ENCODE results near the gene ACP2.
A peak's percentile ranks its signal among the peaks of the same experiment; 100 is the strongest.

ACP2 gene

GRCh38 chr11:47278769-47279168 lies 30.2 kb upstream of the ACP2 start:
- H3K27me3 ChIP-seq (ENCODE audit: control insufficient read depth in 5 of 5, insufficient read depth in 4 of 5, low read length in 5 of 5) = no peaks in the 10 kb centered on the region
- H3K4me1 ChIP-seq (ENCODE audit: control insufficient read depth in 5 of 5, insufficient read depth in 5 of 5, low read length in 5 of 5) = no peaks in the 10 kb centered on the region
- H3K9ac ChIP-seq (ENCODE audit: low read length in 5 of 5) = no peak overlapping the region
- H3K4me3 ChIP-seq (ENCODE audit: low read depth in 1 of 5, low read length in 5 of 5) = no peak overlapping the region
- H3K27ac ChIP-seq (ENCODE audit: low read depth, low read length) = no peak overlapping the region
- H3K9me3 ChIP-seq (ENCODE audit: control insufficient read depth in 5 of 5, low read length in 5 of 5) = no peaks in the 10 kb centered on the region
- H3K36me3 ChIP-seq (ENCODE audit: control insufficient read depth in 5 of 5, insufficient read depth in 5 of 5, low read length in 5 of 5) = peaks cover 31 to 92% (median 78%) of the 10 kb centered on the region in 5 donors

DNA sequence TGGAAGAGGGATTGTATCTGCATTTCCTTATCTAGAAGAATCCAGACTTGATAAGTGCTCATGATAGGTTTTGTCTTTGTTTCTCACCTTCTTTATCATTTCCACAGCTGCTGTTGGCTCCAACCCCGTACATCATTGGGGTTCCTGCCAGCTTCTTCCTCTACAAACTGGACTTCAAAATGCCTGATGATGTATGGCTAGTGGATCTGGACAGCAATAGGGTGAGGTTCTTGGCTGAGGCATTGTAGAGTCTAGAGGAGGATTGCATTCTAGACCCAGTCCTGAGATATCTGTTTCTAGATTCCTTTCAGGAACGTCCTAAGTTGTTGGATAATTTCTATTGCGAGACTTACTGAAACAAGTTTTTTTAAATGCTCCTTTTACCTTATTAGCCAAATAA lies 29.4 kb upstream of the ACP2 start:
- H3K9me3 ChIP-seq (ENCODE audit: control insufficient read depth in 5 of 5, low read length in 5 of 5) = no peaks in the 10 kb centered on the region
- no peaks in the 10 kb centered on the region for H3K27me3 ChIP-seq (ENCODE audit: control insufficient read depth in 5 of 5, insufficient read depth in 4 of 5, low read length in 5 of 5)
- H3K4me1 ChIP-seq (ENCODE audit: control insufficient read depth in 5 of 5, insufficient read depth in 5 of 5, low read length in 5 of 5) = no peaks in the 10 kb centered on the region
- no peak overlapping the region for H3K9ac ChIP-seq (ENCODE audit: low read length in 5 of 5)
- no peak overlapping the region for H3K27ac ChIP-seq (ENCODE audit: low read depth, low read length)
- H3K36me3 ChIP-seq (ENCODE audit: control insufficient read depth in 5 of 5, insufficient read depth in 5 of 5, low read length in 5 of 5) = peaks cover 31 to 86% (median 78%) of the 10 kb centered on the region in 5 donors
- H3K4me3 ChIP-seq (ENCODE audit: low read depth in 1 of 5, low read length in 5 of 5) = no peak overlapping the region

GRCh38 chr11:47276923-47277322 lies 28.3 kb upstream of the ACP2 start:
- no peak overlapping the region for H3K4me3 ChIP-seq (ENCODE audit: low read depth in 1 of 5, low read length in 5 of 5)
- no peak overlapping the region for H3K9ac ChIP-seq (ENCODE audit: low read length in 5 of 5)
- H3K36me3 ChIP-seq (ENCODE audit: control insufficient read depth in 5 of 5, insufficient read depth in 5 of 5, low read length in 5 of 5) = peaks cover 31 to 77% (median 69%) of the 10 kb centered on the region in 5 donors
- H3K9me3 ChIP-seq (ENCODE audit: control insufficient read depth in 5 of 5, low read length in 5 of 5) = no peaks in the 10 kb centered on the region
- H3K27ac ChIP-seq (ENCODE audit: low read depth, low read length) = no peak overlapping the region
- peaks cover 0 to 5% (median 5%) of the 10 kb centered on the region in 5 donors for H3K4me1 ChIP-seq (ENCODE audit: control insufficient read depth in 5 of 5, insufficient read depth in 5 of 5, low read length in 5 of 5)
- H3K27me3 ChIP-seq (ENCODE audit: control insufficient read depth in 5 of 5, insufficient read depth in 4 of 5, low read length in 5 of 5) = no peaks in the 10 kb centered on the region

GRCh38 chr11:47274495-47275235 lies 26.1 kb upstream of the ACP2 start:
- Histone ChIP-seq H3K9ac (ENCODE audit: low read length in 5 of 5) (no peak overlapping the region), H3K4me3 (ENCODE audit: low read depth in 1 of 5, low read length in 5 of 5) (no peak overlapping the region), H3K27me3 (ENCODE audit: control insufficient read depth in 5 of 5, insufficient read depth in 4 of 5, low read length in 5 of 5) (no peaks in the 10 kb centered on the region), H3K9me3 (ENCODE audit: control insufficient read depth in 5 of 5, low read length in 5 of 5) (no peaks in the 10 kb centered on the region), H3K4me1 (ENCODE audit: control insufficient read depth in 5 of 5, insufficient read depth in 5 of 5, low read length in 5 of 5) (peaks cover 0 to 21% (median 20%) of the 10 kb centered on the region in 5 donors), H3K27ac (ENCODE audit: low read depth, low read length) (no peak overlapping the region), H3K36me3 (ENCODE audit: control insufficient read depth in 5 of 5, insufficient read depth in 5 of 5, low read length in 5 of 5) (peaks cover 25 to 55% (median 51%) of the 10 kb centered on the region in 5 donors)

- no peak overlapping the region for H3K4me3 ChIP-seq (ENCODE audit: low read depth in 1 of 5, low read length in 5 of 5)
- H3K9ac ChIP-seq (ENCODE audit: low read length in 5 of 5) = no peak overlapping the region
- H3K4me1 ChIP-seq (ENCODE audit: control insufficient read depth in 5 of 5, insufficient read depth in 5 of 5, low read length in 5 of 5) = peaks cover 2 to 38% (median 36%) of the 10 kb centered on the region in 5 donors
- H3K27me3 ChIP-seq (ENCODE audit: control insufficient read depth in 5 of 5, insufficient read depth in 4 of 5, low read length in 5 of 5) = no peaks in the 10 kb centered on the region
- H3K36me3 ChIP-seq (ENCODE audit: control insufficient read depth in 5 of 5, insufficient read depth in 5 of 5, low read length in 5 of 5) = peaks cover 11 to 44% (median 42%) of the 10 kb centered on the region in 5 donors
- H3K27ac ChIP-seq (ENCODE audit: low read depth, low read length) = no peak overlapping the region
- H3K9me3 ChIP-seq (ENCODE audit: control insufficient read depth in 5 of 5, low read length in 5 of 5) = no peaks in the 10 kb centered on the region
Observed at GRCh38 chr11:47272706-47273105, 24.1 kb upstream of the ACP2 start.

DNA sequence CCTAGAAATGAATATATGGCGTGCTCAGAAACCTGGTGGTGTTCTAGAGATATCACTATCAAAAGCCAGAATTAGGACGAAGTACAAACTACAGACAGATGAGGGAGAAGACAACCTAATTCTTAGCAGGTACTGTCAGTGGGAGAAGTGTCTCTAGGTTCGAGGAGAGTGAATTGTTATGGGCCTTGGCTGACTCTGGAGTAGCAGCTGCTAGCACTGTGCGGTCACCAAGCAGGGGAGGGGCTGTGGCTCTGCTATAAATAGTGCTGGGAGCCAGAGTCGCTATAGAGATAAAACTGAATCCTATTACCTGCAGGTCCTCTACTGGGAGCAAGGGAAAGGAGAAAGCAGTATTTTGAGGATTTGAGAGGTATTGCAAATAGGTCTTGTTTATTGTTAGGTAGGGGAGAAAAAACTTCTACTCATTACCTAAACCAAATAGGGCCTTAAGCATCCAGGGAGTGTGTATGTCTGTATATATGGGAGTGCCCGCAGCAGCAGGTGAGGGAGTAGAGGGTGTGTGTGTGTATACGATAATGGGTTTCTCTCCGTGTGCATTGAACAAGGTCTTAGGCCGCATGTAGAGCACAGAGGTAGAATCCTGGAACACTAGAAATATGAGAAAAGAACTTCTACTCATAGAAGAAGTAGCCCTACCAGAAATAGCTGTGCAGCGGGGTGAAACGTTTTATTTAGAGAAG lies 23.5 kb upstream of the ACP2 start:
- peaks cover 11 to 40% (median 36%) of the 10 kb centered on the region in 5 donors for H3K36me3 ChIP-seq (ENCODE audit: control insufficient read depth in 5 of 5, insufficient read depth in 5 of 5, low read length in 5 of 5)
- H3K4me3 ChIP-seq (ENCODE audit: low read depth in 1 of 5, low read length in 5 of 5) = no peak overlapping the region
- H3K4me1 ChIP-seq (ENCODE audit: control insufficient read depth in 5 of 5, insufficient read depth in 5 of 5, low read length in 5 of 5) = peaks cover 2 to 39% (median 37%) of the 10 kb centered on the region in 5 donors
- no peaks in the 10 kb centered on the region for H3K27me3 ChIP-seq (ENCODE audit: control insufficient read depth in 5 of 5, insufficient read depth in 4 of 5, low read length in 5 of 5)
- H3K9ac ChIP-seq (ENCODE audit: low read length in 5 of 5) = peak overlapping the region in 1 of 5 donors; percentile 72
- H3K27ac ChIP-seq (ENCODE audit: low read depth, low read length) = no peak overlapping the region
- no peaks in the 10 kb centered on the region for H3K9me3 ChIP-seq (ENCODE audit: control insufficient read depth in 5 of 5, low read length in 5 of 5)

GRCh38 chr11:47271328-47271727 lies 22.7 kb upstream of the ACP2 start:
- Histone ChIP-seq H3K4me1 (ENCODE audit: control insufficient read depth in 5 of 5, insufficient read depth in 5 of 5, low read length in 5 of 5) (peaks cover 2 to 39% (median 37%) of the 10 kb centered on the region in 5 donors), H3K9me3 (ENCODE audit: control insufficient read depth in 5 of 5, low read length in 5 of 5) (no peaks in the 10 kb centered on the region), H3K27ac (ENCODE audit: low read depth, low read length) (no peak overlapping the region), H3K27me3 (ENCODE audit: control insufficient read depth in 5 of 5, insufficient read depth in 4 of 5, low read length in 5 of 5) (no peaks in the 10 kb centered on the region), H3K4me3 (ENCODE audit: low read depth in 1 of 5, low read length in 5 of 5) (peak overlapping the region in 3 of 5 donors; percentile 48 to 79 (median 77)), H3K9ac (ENCODE audit: low read length in 5 of 5) (peak overlapping the region in 2 of 5 donors; percentile 64 to 72), H3K36me3 (ENCODE audit: control insufficient read depth in 5 of 5, insufficient read depth in 5 of 5, low read length in 5 of 5) (peaks cover 7 to 36% (median 29%) of the 10 kb centered on the region in 5 donors)

DNA sequence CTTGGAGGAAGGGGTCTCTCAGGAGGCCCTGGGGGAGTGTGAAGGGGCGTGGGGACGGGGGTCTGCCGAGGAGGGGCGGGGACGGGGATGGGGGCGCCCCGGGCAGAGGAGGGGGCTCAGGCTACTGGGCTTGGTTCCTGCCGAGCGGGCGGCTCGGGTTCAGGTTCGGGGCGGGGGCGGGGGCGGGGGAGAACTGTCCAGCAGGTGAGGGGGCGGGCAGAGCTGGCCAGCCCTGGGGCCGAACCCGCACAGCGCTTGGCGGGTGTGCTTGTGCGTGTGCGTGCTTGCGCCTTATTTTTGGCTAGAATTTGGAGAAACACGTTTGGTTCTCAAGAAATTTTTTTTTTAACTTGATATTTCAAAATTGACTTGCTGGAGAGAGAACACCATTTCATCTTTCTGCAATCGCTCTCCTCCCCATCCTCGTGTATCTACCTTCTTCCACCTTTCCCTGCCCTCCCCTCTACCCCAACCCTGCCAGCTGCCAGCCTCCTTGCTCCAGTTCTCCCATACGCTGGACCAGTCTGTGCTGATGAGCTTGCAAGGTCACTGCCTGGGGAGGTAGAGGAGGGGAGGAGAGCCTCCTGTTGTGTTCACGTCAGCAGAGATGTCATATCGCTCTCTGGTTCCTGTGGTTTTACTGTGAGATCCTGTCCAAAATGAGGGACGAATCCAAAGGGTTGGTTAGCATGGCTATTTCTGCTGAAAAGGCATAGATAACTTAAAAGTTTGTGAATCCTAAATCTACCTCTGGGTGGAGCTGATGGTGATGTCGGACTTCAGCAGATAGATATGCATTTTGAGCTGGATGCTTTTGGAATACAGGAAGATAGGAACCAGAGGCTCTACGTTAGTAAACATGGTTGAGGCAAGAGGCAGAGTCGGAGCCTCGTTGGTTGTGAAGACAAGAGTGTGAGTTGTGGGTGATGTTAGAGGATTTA lies 22.0 kb upstream of the ACP2 start:
- peaks cover 2 to 34% (median 24%) of the 10 kb centered on the region in 5 donors for H3K36me3 ChIP-seq (ENCODE audit: control insufficient read depth in 5 of 5, insufficient read depth in 5 of 5, low read length in 5 of 5)

GRCh38 chr11:47269829-47270305 lies 21.3 kb upstream of the ACP2 start, which contains the start of gene MADD:
TSS of gene MADD (plus strand) at chr11:47270133.
- Histone ChIP-seq H3K36me3 (ENCODE audit: control insufficient read depth in 5 of 5, insufficient read depth in 5 of 5, low read length in 5 of 5) (peaks cover 0 to 27% (median 19%) of the 10 kb centered on the region in 5 donors), H3K9me3 (ENCODE audit: control insufficient read depth in 5 of 5, low read length in 5 of 5) (no peaks in the 10 kb centered on the region), H3K4me1 (ENCODE audit: control insufficient read depth in 5 of 5, insufficient read depth in 5 of 5, low read length in 5 of 5) (peaks cover 2 to 45% (median 39%) of the 10 kb centered on the region in 5 donors), H3K27ac (ENCODE audit: low read depth, low read length) (peak within 1 kb of the TSS; percentile 81), H3K9ac (ENCODE audit: low read length in 5 of 5) (peak within 1 kb of the TSS in 4 of 5 donors; percentile 49 to 74 (median 72)), H3K27me3 (ENCODE audit: control insufficient read depth in 5 of 5, insufficient read depth in 4 of 5, low read length in 5 of 5) (no peaks in the 10 kb centered on the region), H3K4me3 (ENCODE audit: low read depth in 1 of 5, low read length in 5 of 5) (peak within 1 kb of the TSS; percentile 77 to 90 (median 81))

More for the DNA sequence above, 22.0 kb upstream of the ACP2 start:
- Histone ChIP-seq H3K27me3 (ENCODE audit: control insufficient read depth in 5 of 5, insufficient read depth in 4 of 5, low read length in 5 of 5) (no peaks in the 10 kb centered on the region), H3K4me1 (ENCODE audit: control insufficient read depth in 5 of 5, insufficient read depth in 5 of 5, low read length in 5 of 5) (peaks cover 2 to 39% (median 37%) of the 10 kb centered on the region in 5 donors), H3K27ac (ENCODE audit: low read depth, low read length) (peak overlapping the region; percentile 81), H3K9me3 (ENCODE audit: control insufficient read depth in 5 of 5, low read length in 5 of 5) (no peaks in the 10 kb centered on the region), H3K9ac (ENCODE audit: low read length in 5 of 5) (peak overlapping the region in 3 of 5 donors; percentile 68 to 72 (median 72)), H3K4me3 (ENCODE audit: low read depth in 1 of 5, low read length in 5 of 5) (peak overlapping the region; percentile 77 to 84 (median 81))
